HepG2 (cell line): ENCODE measurements around the gene ARHGEF3. TPM values are rescaled to one million over a fixed set of nuclear protein-coding genes. Genes with fewer than 3 reads are reported as not detected.

Source experiments
- FOXA3 ChIP-seq: IDR thresholded peaks from 2 replicates; pipeline ENCODE4 v1.6.1; 2016; ENCODE audit warnings: missing genetic modification reagents, missing compliant biosample characterization
- HMGA1 ChIP-seq: sonication (generic); formaldehyde crosslinking; conservative IDR thresholded peaks from 2 replicates; pipeline ENCODE4 v1.4.0; 2020; ENCODE audit warnings: missing genetic modification reagents
- MIER3 ChIP-seq: IDR thresholded peaks from 2 replicates; pipeline ENCODE4 v1.6.1; 2016; ENCODE audit warnings: missing compliant biosample characterization, borderline replicate concordance
- NR2F6 ChIP-seq, 2 experiments: IDR thresholded peaks; 2 replicates each; pipeline ENCODE4 v1.6.1; 2016; ENCODE audit warnings: antibody characterized with exemption in 1 of 2, mild to moderate bottlenecking in 1 of 2
- POGZ ChIP-seq: sonication (generic); formaldehyde crosslinking; IDR thresholded peaks from 2 replicates; pipeline ENCODE4 v1.4.0; 2020; ENCODE audit warnings: mild to moderate bottlenecking, missing genetic modification reagents
- RCOR2 ChIP-seq: IDR thresholded peaks from 2 replicates; pipeline ENCODE4 v1.6.1; 2016; ENCODE audit warnings: missing biosample characterization, missing genetic modification reagents
- SOX6 ChIP-seq, 2 experiments: fragments of 450-650 bp in 1 of 2; sonication (generic) in 1 of 2; formaldehyde crosslinking in 1 of 2; IDR thresholded peaks; 2 replicates each; pipeline versions ENCODE4 v1.4.0 to v1.6.1; 2017 to 2020; ENCODE audit warnings: antibody characterized with exemption in 1 of 2, mild to moderate bottlenecking in 1 of 2, missing genetic modification reagents in 1 of 2
- ZMYM4 ChIP-seq: sonication (generic); formaldehyde crosslinking; IDR thresholded peaks from 2 replicates; pipeline ENCODE4 v1.8.1; 2023; ENCODE audit warnings: mild to moderate bottlenecking, missing genetic modification reagents
- ZNF12 ChIP-seq: sonication (generic); formaldehyde crosslinking; IDR thresholded peaks from 2 replicates; pipeline ENCODE4 v1.5.0; 2020; ENCODE audit warnings: missing genetic modification reagents
- ZSCAN25 ChIP-seq: sonication (generic); formaldehyde crosslinking; IDR thresholded peaks from 2 replicates; pipeline ENCODE4 v1.8.0; 2022; ENCODE audit warnings: mild to moderate bottlenecking, missing genetic modification reagents
- polyA plus RNA-seq, 8 experiments: library from polyadenylated mRNA; depleted of rRNA in 3 of 8; stranded (reverse) in 7 of 8; unstranded in 1 of 8; fragments of >200 nt; fragmentation: Illumina TruSeq in 4 of 8; extraction: Trizol in 4 of 8; gene quantifications; 2 replicates each; pipeline versions ENCODE4 v1.2.1 to v1.2.3, GENCODE V29; 2011 to 2016; ENCODE audit warnings: low read depth in 4 of 8, missing spikeins in 1 of 8, mixed read lengths in 1 of 8; ENCODE audit not compliant: insufficient read depth in 1 of 8
- total RNA-seq, 5 experiments: library from RNA; depleted of rRNA; stranded (reverse); fragments of >200 nt; fragmentation: Illumina TruSeq; extraction: Trizol; gene quantifications; 2 replicates each; pipeline ENCODE4 v1.2.3, GENCODE V29; 2016; ENCODE audit warnings: low read depth in 1 of 5
- TF ChIP-seq, protein P1 (sequence below): sonication (generic); formaldehyde crosslinking; IDR thresholded peaks from 2 replicates; pipeline ENCODE4 v1.5.1; 2020; ENCODE audit warnings: mild to moderate bottlenecking, missing genetic modification reagents, borderline replicate concordance
- TF ChIP-seq, protein P2 (sequence below): sonication (generic); formaldehyde crosslinking; IDR thresholded peaks from 2 replicates; pipeline ENCODE4 v1.4.0; 2020; ENCODE audit warnings: missing genetic modification reagents
- TF ChIP-seq, protein P3 (sequence below): sonication (generic); formaldehyde crosslinking; IDR thresholded peaks from 2 replicates; pipeline ENCODE4 v1.8.1; 2023; ENCODE audit warnings: missing genetic modification reagents, mild to moderate bottlenecking, borderline replicate concordance

ARHGEF3 gene
- total and polyA plus RNA-seq, 2 of the 13 experiments (the other 11 are each of a cell fraction or from before 2014, with no cell fraction given), result 14.8 to 23.1 TPM

DNA sequence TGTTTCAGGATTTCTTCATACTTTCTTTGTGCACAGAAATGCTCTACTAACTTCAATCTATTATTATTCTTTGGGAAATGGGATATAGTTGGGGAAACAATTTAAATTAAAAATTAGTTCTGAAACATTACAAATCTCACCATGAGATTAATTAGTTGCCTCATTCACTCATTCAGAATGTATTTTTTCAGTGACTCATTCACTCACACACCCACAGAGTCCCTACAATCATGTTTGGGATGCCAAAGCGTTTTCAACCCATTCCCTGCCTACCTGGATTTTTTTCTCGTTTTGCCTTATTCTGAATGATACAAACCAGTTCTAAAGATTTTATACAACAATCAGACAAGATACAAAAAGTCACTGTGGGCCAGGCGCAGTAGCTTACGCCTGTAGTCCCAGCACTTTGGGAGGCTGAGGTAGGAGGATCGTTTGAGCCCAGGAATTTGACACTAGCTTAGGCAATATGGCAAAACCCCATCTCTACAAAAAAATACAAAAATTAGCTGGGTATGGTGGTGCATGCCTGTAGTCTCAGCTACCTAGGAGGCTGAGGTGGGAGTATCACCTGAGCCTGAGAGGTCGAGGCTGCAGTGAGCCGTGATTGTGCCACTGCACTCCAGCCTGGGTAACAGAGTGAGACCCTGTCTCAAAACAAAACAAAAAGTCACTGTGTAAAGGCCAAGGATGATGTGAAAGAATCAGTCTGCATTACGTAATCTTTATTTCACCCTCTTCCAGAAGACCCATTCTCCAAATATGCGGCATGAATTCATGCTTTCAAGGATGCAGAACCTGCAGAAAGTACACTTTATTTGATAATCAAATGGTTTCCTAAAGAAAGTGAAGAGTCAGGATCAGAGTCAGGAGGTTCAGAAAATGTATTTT lies 34.8 kb upstream of the ARHGEF3 start (continued):
- peak; percentile 91; the same call in 1 of the 2 replicates for TF ChIP-seq ZNF12
- TF ChIP-seq, protein P1, sequence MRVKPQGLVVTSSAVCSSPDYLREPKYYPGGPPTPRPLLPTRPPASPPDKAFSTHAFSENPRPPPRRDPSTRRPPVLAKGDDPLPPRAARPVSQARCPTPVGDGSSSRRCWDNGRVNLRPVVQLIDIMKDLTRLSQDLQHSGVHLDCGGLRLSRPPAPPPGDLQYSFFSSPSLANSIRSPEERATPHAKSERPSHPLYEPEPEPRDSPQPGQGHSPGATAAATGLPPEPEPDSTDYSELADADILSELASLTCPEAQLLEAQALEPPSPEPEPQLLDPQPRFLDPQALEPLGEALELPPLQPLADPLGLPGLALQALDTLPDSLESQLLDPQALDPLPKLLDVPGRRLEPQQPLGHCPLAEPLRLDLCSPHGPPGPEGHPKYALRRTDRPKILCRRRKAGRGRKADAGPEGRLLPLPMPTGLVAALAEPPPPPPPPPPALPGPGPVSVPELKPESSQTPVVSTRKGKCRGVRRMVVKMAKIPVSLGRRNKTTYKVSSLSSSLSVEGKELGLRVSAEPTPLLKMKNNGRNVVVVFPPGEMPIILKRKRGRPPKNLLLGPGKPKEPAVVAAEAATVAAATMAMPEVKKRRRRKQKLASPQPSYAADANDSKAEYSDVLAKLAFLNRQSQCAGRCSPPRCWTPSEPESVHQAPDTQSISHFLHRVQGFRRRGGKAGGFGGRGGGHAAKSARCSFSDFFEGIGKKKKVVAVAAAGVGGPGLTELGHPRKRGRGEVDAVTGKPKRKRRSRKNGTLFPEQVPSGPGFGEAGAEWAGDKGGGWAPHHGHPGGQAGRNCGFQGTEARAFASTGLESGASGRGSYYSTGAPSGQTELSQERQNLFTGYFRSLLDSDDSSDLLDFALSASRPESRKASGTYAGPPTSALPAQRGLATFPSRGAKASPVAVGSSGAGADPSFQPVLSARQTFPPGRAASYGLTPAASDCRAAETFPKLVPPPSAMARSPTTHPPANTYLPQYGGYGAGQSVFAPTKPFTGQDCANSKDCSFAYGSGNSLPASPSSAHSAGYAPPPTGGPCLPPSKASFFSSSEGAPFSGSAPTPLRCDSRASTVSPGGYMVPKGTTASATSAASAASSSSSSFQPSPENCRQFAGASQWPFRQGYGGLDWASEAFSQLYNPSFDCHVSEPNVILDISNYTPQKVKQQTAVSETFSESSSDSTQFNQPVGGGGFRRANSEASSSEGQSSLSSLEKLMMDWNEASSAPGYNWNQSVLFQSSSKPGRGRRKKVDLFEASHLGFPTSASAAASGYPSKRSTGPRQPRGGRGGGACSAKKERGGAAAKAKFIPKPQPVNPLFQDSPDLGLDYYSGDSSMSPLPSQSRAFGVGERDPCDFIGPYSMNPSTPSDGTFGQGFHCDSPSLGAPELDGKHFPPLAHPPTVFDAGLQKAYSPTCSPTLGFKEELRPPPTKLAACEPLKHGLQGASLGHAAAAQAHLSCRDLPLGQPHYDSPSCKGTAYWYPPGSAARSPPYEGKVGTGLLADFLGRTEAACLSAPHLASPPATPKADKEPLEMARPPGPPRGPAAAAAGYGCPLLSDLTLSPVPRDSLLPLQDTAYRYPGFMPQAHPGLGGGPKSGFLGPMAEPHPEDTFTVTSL (CRISPR knock-in tag), result no peak
- TF ChIP-seq RCOR2, result 0 out of 2 replicates have a peak, but pooled peaks have one; percentile 40
- no peak for TF ChIP-seq HMGA1 (CRISPR knock-in tag)
- peak; percentile 17; the same call in 1 of the 2 replicates for TF ChIP-seq FOXA3 (CRISPR knock-in tag)
- TF ChIP-seq ZMYM4 (CRISPR knock-in tag), result peak; percentile 34; the same call in 1 of the 2 replicates
- TF ChIP-seq MIER3, result no peak
- TF ChIP-seq POGZ (CRISPR knock-in tag), result 0 out of 2 replicates have a peak, but pooled peaks have one; percentile 23
- TF ChIP-seq, protein P2, sequence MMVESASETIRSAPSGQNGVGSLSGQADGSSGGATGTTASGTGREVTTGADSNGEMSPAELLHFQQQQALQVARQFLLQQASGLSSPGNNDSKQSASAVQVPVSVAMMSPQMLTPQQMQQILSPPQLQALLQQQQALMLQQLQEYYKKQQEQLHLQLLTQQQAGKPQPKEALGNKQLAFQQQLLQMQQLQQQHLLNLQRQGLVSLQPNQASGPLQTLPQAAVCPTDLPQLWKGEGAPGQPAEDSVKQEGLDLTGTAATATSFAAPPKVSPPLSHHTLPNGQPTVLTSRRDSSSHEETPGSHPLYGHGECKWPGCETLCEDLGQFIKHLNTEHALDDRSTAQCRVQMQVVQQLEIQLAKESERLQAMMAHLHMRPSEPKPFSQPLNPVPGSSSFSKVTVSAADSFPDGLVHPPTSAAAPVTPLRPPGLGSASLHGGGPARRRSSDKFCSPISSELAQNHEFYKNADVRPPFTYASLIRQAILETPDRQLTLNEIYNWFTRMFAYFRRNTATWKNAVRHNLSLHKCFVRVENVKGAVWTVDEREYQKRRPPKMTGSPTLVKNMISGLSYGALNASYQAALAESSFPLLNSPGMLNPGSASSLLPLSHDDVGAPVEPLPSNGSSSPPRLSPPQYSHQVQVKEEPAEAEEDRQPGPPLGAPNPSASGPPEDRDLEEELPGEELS, result 0 out of 2 replicates have a peak, but pooled peaks have one; percentile 17
- no peak for TF ChIP-seq SOX6 (IDR thresholded peaks at IDR 0.05)
- peak; percentile 53; the same call in 1 of the 2 replicates for TF ChIP-seq SOX6 (CRISPR knock-in tag; IDR thresholded peaks at IDR 0.05)
- TF ChIP-seq ZSCAN25 (CRISPR knock-in tag), result no peak
- TF ChIP-seq NR2F6 (IDR thresholded peaks at IDR 0.05), result no peak
- TF ChIP-seq NR2F6 (CRISPR knock-in tag; IDR thresholded peaks at IDR 0.05), result 0 out of 2 replicates have a peak, but pooled peaks have one; percentile 22
- TF ChIP-seq, protein P3, sequence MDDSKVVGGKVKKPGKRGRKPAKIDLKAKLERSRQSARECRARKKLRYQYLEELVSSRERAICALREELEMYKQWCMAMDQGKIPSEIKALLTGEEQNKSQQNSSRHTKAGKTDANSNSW, result no peak
